Measurements from ENCODE around the gene TAF1C.
"Not testable (repeated sequence)": the region's sequence is repeated elsewhere in the genome, so short reads cannot be mapped to it uniquely, and the experiment has no call there.

Gene TAF1C

GRCh38 chr16:84212631-84213030, 25.8 kb upstream of the TAF1C start:
- no peak overlapping the region for H3K4me3 ChIP-seq (ENCODE audit: low read depth, low read length)

- no peak overlapping the region for H3K4me3 ChIP-seq (ENCODE audit: low read depth, low read length)
Measured at GRCh38 chr16:84212154-84212553, 25.3 kb upstream of the TAF1C start.

GRCh38 chr16:84209989-84210388, 23.1 kb upstream of the TAF1C start:
- no peak overlapping the region for H3K4me3 ChIP-seq (ENCODE audit: low read depth, low read length)

- no peak overlapping the region for H3K4me3 ChIP-seq (ENCODE audit: low read depth, low read length)
Measured at GRCh38 chr16:84207879-84208278, 21.0 kb upstream of the TAF1C start.

GRCh38 chr16:84207251-84207650, 20.4 kb upstream of the TAF1C start:
- no peak overlapping the region for H3K4me3 ChIP-seq (ENCODE audit: low read depth, low read length)

- no peak overlapping the region for H3K4me3 ChIP-seq (ENCODE audit: low read depth, low read length)
Measured at GRCh38 chr16:84205976-84206691, 19.3 kb upstream of the TAF1C start.

- not testable (repeated sequence) for H3K4me3 ChIP-seq (ENCODE audit: low read depth, low read length)
Measured at GRCh38 chr16:84205123-84205522, 18.3 kb upstream of the TAF1C start.

GRCh38 chr16:84204551-84204950, 17.7 kb upstream of the TAF1C start:
- not testable (repeated sequence) for H3K4me3 ChIP-seq (ENCODE audit: low read depth, low read length)

GRCh38 chr16:84199861-84200260, 13.0 kb upstream of the TAF1C start:
- H3K4me3 ChIP-seq (ENCODE audit: low read depth, low read length): no peak overlapping the region

- H3K4me3 ChIP-seq (ENCODE audit: low read depth, low read length): no peak overlapping the region
Measured at GRCh38 chr16:84199097-84199496, 12.2 kb upstream of the TAF1C start.

GRCh38 chr16:84198401-84198800, 11.5 kb upstream of the TAF1C start:
- H3K4me3 ChIP-seq (ENCODE audit: low read depth, low read length): no peak overlapping the region

GRCh38 chr16:84197466-84198128, 10.7 kb upstream of the TAF1C start:
- no peak overlapping the region for H3K4me3 ChIP-seq (ENCODE audit: low read depth, low read length)

GRCh38 chr16:84196727-84197394, 10.0 kb upstream of the TAF1C start:
- no peak overlapping the region for H3K4me3 ChIP-seq (ENCODE audit: low read depth, low read length)

GRCh38 chr16:84196101-84196500, 9.2 kb upstream of the TAF1C start:
- H3K4me3 ChIP-seq (ENCODE audit: low read depth, low read length): no peak overlapping the region

- no peak overlapping the region for H3K4me3 ChIP-seq (ENCODE audit: low read depth, low read length)
Measured at GRCh38 chr16:84195201-84196093, 8.6 kb upstream of the TAF1C start.

GRCh38 chr16:84194470-84195200, 7.8 kb upstream of the TAF1C start:
- no peak overlapping the region for H3K4me3 ChIP-seq (ENCODE audit: low read depth, low read length)

GRCh38 chr16:84194018-84194417, 7.2 kb upstream of the TAF1C start:
- H3K4me3 ChIP-seq (ENCODE audit: low read depth, low read length): no peak overlapping the region

- no peak overlapping the region for H3K4me3 ChIP-seq (ENCODE audit: low read depth, low read length)
Measured at GRCh38 chr16:84193480-84193879, 6.6 kb upstream of the TAF1C start.

GRCh38 chr16:84191466-84191865, 4.6 kb upstream of the TAF1C start:
- no peak overlapping the region for H3K4me3 ChIP-seq (ENCODE audit: low read depth, low read length)

- H3K4me3 ChIP-seq (ENCODE audit: low read depth, low read length): no peak within 1 kb of the TSS
Measured at GRCh38 chr16:84190731-84191388, 4.0 kb upstream of the TAF1C start, which contains the start of gene ADAD2. TSS of gene ADAD2 (plus strand) at chr16:84191157. CDS start at chr16:84191231, 74 bp downstream.

All from iPS-11a (cell line).